HG02798 (cell line): ENCODE data around the gene CACNG7.
A peak's percentile ranks its signal among the peaks of the same experiment; 100 is the strongest.

Experiments used
- ATAC-seq: cut with Tn5 transposase; IDR thresholded peaks from one replicate; pipeline ENCODE4 v1.9.1; 2021; ENCODE audit warnings: mild to moderate bottlenecking; ENCODE audit not compliant: unreplicated experiment, poor library complexity

Gene CACNG7

GRCh38 chr19:53877361-53877766 is 31.7 kb upstream of the CACNG7 start:
- ATAC-seq = no peak

- ATAC-seq = no peak
These were observed 30.3 kb upstream of the CACNG7 start for GRCh38 chr19:53878776-53879139.

- peak; percentile 81 for ATAC-seq
These were observed 29.7 kb upstream of the CACNG7 start for GRCh38 chr19:53879140-53880081.

GRCh38 chr19:53880711-53881481 is 28.2 kb upstream of the CACNG7 start:
- no peak for ATAC-seq

- no peak for ATAC-seq
These were observed 27.3 kb upstream of the CACNG7 start, which contains the start of gene PRKCG for GRCh38 chr19:53881482-53882390. Gene PRKCG (plus strand): TSS chr19:53882197. CDS start chr19:53882495, 298 bp downstream.

GRCh38 chr19:53882391-53883050 is 26.6 kb upstream of the CACNG7 start:
- ATAC-seq = no peak

GRCh38 chr19:53883231-53883661 is 25.8 kb upstream of the CACNG7 start:
- ATAC-seq = no peak

GRCh38 chr19:53883741-53884140 is 25.3 kb upstream of the CACNG7 start:
- ATAC-seq = no peak

- no peak for ATAC-seq
These were observed 24.8 kb upstream of the CACNG7 start for GRCh38 chr19:53884256-53884655.

- ATAC-seq = no peak
These were observed 24.0 kb upstream of the CACNG7 start for GRCh38 chr19:53885036-53885435.

- no peak for ATAC-seq
These were observed 16.6 kb upstream of the CACNG7 start for GRCh38 chr19:53892301-53892980.

- no peak for ATAC-seq
These were observed 16.1 kb upstream of the CACNG7 start for GRCh38 chr19:53892981-53893325.

GRCh38 chr19:53894707-53895106 is 14.4 kb upstream of the CACNG7 start:
- no peak for ATAC-seq

- no peak for ATAC-seq
These were observed 12.4 kb upstream of the CACNG7 start for GRCh38 chr19:53896682-53897081.

GRCh38 chr19:53897459-53897858 is 11.6 kb upstream of the CACNG7 start:
- ATAC-seq = no peak

GRCh38 chr19:53898166-53898565 is 10.9 kb upstream of the CACNG7 start:
- no peak for ATAC-seq

- no peak for ATAC-seq
These were observed 10.3 kb upstream of the CACNG7 start for GRCh38 chr19:53898636-53899341.

- ATAC-seq = no peak
These were observed 8.8 kb upstream of the CACNG7 start for GRCh38 chr19:53900191-53900860.
